WTC11 (cell line): ENCODE measurements around the gene TSSK2.
"Not testable (repeated sequence)": the region's sequence is repeated elsewhere in the genome, so short reads cannot be mapped to it uniquely, and the experiment has no call there.

Experiments used
- ESRRA ChIP-seq: sonication (generic); formaldehyde crosslinking; IDR thresholded peaks from 2 replicates; pipeline ENCODE4 v1.8.1; 2022; ENCODE audit warnings: mild to moderate bottlenecking, missing genetic modification reagents, borderline replicate concordance
- TP53 ChIP-seq: sonication (generic); formaldehyde crosslinking; IDR thresholded peaks from 2 replicates; pipeline ENCODE4 v1.8.1; 2023; ENCODE audit warnings: mild to moderate bottlenecking, missing genetic modification reagents
- ZNF121 ChIP-seq: sonication (generic); formaldehyde crosslinking; IDR thresholded peaks from 2 replicates; pipeline ENCODE4 v1.8.0; 2023; ENCODE audit warnings: missing genetic modification reagents
- ZNF263 ChIP-seq: sonication (generic); formaldehyde crosslinking; IDR thresholded peaks from 2 replicates; pipeline ENCODE4 v1.8.1; 2022; ENCODE audit warnings: low read depth, mild to moderate bottlenecking, moderate library complexity, missing genetic modification reagents
- TF ChIP-seq, protein P1 (sequence below): fragments of 200-600 bp; IDR thresholded peaks from 2 replicates; pipeline ENCODE4 v1.8.0; 2022; ENCODE audit warnings: antibody characterized with exemption

DNA sequence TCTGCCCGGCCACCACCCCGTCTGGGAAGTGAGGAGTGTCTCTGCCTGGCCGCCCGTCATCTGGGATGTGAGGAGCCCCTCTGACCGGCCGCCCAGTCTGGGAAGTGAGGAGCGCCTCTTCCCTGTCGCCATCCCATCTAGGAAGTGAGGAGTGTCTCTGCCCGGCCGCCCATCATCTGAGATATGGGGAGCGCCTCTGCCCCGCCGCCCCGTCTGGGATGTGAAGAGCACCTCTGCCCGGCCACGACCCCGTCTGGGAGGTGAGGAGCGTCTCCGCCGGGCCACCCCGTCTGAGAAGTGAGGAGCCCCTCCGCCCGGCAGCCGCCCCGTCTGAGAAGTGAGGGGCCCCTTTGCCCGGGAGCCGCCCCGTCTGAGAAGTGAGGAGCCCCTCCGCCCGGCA lies 47.0 kb upstream of the TSSK2 start:
- TF ChIP-seq, protein P1, sequence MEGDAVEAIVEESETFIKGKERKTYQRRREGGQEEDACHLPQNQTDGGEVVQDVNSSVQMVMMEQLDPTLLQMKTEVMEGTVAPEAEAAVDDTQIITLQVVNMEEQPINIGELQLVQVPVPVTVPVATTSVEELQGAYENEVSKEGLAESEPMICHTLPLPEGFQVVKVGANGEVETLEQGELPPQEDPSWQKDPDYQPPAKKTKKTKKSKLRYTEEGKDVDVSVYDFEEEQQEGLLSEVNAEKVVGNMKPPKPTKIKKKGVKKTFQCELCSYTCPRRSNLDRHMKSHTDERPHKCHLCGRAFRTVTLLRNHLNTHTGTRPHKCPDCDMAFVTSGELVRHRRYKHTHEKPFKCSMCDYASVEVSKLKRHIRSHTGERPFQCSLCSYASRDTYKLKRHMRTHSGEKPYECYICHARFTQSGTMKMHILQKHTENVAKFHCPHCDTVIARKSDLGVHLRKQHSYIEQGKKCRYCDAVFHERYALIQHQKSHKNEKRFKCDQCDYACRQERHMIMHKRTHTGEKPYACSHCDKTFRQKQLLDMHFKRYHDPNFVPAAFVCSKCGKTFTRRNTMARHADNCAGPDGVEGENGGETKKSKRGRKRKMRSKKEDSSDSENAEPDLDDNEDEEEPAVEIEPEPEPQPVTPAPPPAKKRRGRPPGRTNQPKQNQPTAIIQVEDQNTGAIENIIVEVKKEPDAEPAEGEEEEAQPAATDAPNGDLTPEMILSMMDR: not testable (repeated sequence)
- not testable (repeated sequence) for TF ChIP-seq TP53 (CRISPR knock-in tag); ESRRA (CRISPR knock-in tag); ZNF121 (CRISPR knock-in tag); ZNF263
